H1 (cell line): ENCODE measurements around the gene RADIL. TPM values are rescaled to one million over a fixed set of nuclear protein-coding genes. Genes with fewer than 3 reads are reported as not detected.

Experiments used
- CTCF ChIA-PET: fragments of 300-600 bp; sonication (Branson Sonifier 250); formaldehyde crosslinking; loops from one replicate; lab custom pipeline; 2021; ENCODE audit not compliant: partially characterized antibody; lab: Charles Lee
- POLR2A ChIA-PET: fragments of 300-600 bp; sonication (Branson Sonifier 250); formaldehyde crosslinking; loops from one replicate; lab custom pipeline; 2021; ENCODE audit warnings: inconsistent platforms; ENCODE audit not compliant: partially characterized antibody; lab: Charles Lee
- DNase-seq, 2 experiments: peaks; one replicate each; pipeline versions ENCODE4 v3.0.0 to v3.0.0-alpha.2; 2010 to 2022; ENCODE audit warnings: low spot score in 2 of 2, low read depth in 1 of 2, mixed read lengths in 1 of 2
- FAIRE-seq: peaks from 2 replicates; lab custom pipeline; 2011; peaks lifted over from hg19 to GRCh38; lab: Jason Lieb, UNC
- H2AFZ ChIP-seq: 2 replicates; pipeline ENCODE4 v1.8.1; 2012; ENCODE audit warnings: low read length, inconsistent platforms
- H2AK5ac ChIP-seq: 2 replicates; pipeline ENCODE4 v1.6.1; 2013; ENCODE audit warnings: low read depth, low read length
- H2BK120ac ChIP-seq: replicated peaks from 2 replicates; pipeline ENCODE3; 2013; ENCODE audit warnings: low read depth, low read length, inconsistent platforms
- H2BK12ac ChIP-seq: 2 replicates; pipeline ENCODE4 v1.6.1; 2013; ENCODE audit warnings: low read depth, low read length
- H2BK15ac ChIP-seq: 2 replicates; pipeline ENCODE4 v1.6.1; 2013; ENCODE audit warnings: low read length
- H2BK20ac ChIP-seq: 2 replicates; pipeline ENCODE4 v1.6.1; 2013; ENCODE audit warnings: low read length
- H2BK5ac ChIP-seq: 2 replicates; pipeline ENCODE4 v1.6.1; 2013; ENCODE audit warnings: low read depth, low read length
- H3K14ac ChIP-seq: 2 replicates; pipeline ENCODE4 v1.6.1; 2013; ENCODE audit warnings: inconsistent platforms; ENCODE audit not compliant: insufficient read length
- H3K18ac ChIP-seq: 2 replicates; pipeline ENCODE4 v1.6.1; 2013; ENCODE audit warnings: low read length; ENCODE audit errors: extremely low read depth
- H3K23ac ChIP-seq: 2 replicates; pipeline ENCODE4 v1.6.1; 2013; ENCODE audit warnings: inconsistent platforms; ENCODE audit not compliant: insufficient read length
- H3K23me2 ChIP-seq: 2 replicates; pipeline ENCODE4 v1.6.1; 2013; ENCODE audit warnings: low read depth, low read length
- H3K27ac ChIP-seq: 2 replicates; pipeline ENCODE4 v1.6.1; 2011; ENCODE audit warnings: low read depth, low read length, inconsistent platforms
- H3K27me3 ChIP-seq, 4 experiments: replicated peaks in 1 of 4; 1 replicate in 1 of 4; 2 replicates in 3 of 4; pipeline versions ENCODE4 v1.6.1 to v1.8.1; 2011 to 2013; ENCODE audit warnings: low read length in 3 of 4, mild to moderate bottlenecking in 3 of 4, inconsistent platforms in 2 of 4, mixed read lengths in 2 of 4, moderate library complexity in 1 of 4; ENCODE audit not compliant: control insufficient read depth in 3 of 4, insufficient read depth in 3 of 4; ENCODE audit errors: extremely low read depth in 1 of 4
- H3K36me3 ChIP-seq, 4 experiments: 2 replicates each; pipeline versions ENCODE4 v1.6.1 to v1.8.1; 2011 to 2013; ENCODE audit warnings: mild to moderate bottlenecking in 4 of 4, low read length in 3 of 4, moderate library complexity in 2 of 4, control low read depth in 1 of 4, inconsistent platforms in 1 of 4; ENCODE audit not compliant: insufficient read depth in 4 of 4, control insufficient read depth in 2 of 4
- H3K4ac ChIP-seq: replicated peaks from 2 replicates; pipeline ENCODE3; 2013; ENCODE audit warnings: low read length, low read depth, mixed read lengths, inconsistent platforms; ENCODE audit not compliant: insufficient read length
- H3K4me1 ChIP-seq, 4 experiments: replicated peaks in 1 of 4; 1 replicate in 1 of 4; 2 replicates in 3 of 4; pipeline versions ENCODE4 v1.6.1 to v1.8.1; 2011 to 2013; ENCODE audit warnings: low read length in 3 of 4, inconsistent platforms in 2 of 4, mixed read lengths in 1 of 4; ENCODE audit not compliant: insufficient read depth in 4 of 4, control insufficient read depth in 3 of 4
- H3K4me2 ChIP-seq, 2 experiments: 2 replicates each; pipeline versions ENCODE4 v1.6.1 to v1.8.1; 2011 to 2013; ENCODE audit warnings: low read depth in 2 of 2, low read length in 2 of 2, control low read depth in 1 of 2, inconsistent platforms in 1 of 2, mild to moderate bottlenecking in 1 of 2; ENCODE audit not compliant: insufficient read depth in 1 of 2
- H3K4me3 ChIP-seq, 4 experiments: fragments of 200-600, 300-600 bp in 1 of 4; sonication (generic), shearing (Covaris generic), sonication (Bioruptor Twin) in 1 of 4; 2 replicates each; pipeline versions ENCODE4 v1.5.1 to v1.8.1; 2011 to 2016; ENCODE audit warnings: low read length in 4 of 4, low read depth in 3 of 4, control low read depth in 2 of 4, inconsistent platforms in 2 of 4, mild to moderate bottlenecking in 2 of 4, mixed read lengths in 1 of 4, moderate library complexity in 1 of 4; ENCODE audit not compliant: insufficient read depth in 2 of 4; ENCODE audit errors: extremely low read depth in 1 of 4
- H3K56ac ChIP-seq: replicated peaks from 2 replicates; pipeline ENCODE3; 2013; ENCODE audit warnings: low read depth, mild to moderate bottlenecking, mixed read lengths, low read length, inconsistent platforms; ENCODE audit not compliant: insufficient read length
- H3K79me1 ChIP-seq: 2 replicates; pipeline ENCODE4 v1.6.1; 2013; ENCODE audit warnings: low read depth, low read length, control low read depth
- H3K79me2 ChIP-seq, 2 experiments: 2 replicates each; pipeline versions ENCODE4 v1.6.1 to v1.8.1; 2012 to 2013; ENCODE audit warnings: low read length in 2 of 2, mild to moderate bottlenecking in 2 of 2, inconsistent platforms in 1 of 2; ENCODE audit not compliant: insufficient read depth in 2 of 2, control insufficient read depth in 1 of 2
- H3K9ac ChIP-seq, 4 experiments: replicated peaks in 1 of 4; 1 replicate in 1 of 4; 2 replicates in 3 of 4; pipeline versions ENCODE4 v1.6.1 to v1.8.1; 2011 to 2013; ENCODE audit warnings: low read depth in 3 of 4, low read length in 3 of 4, control low read depth in 2 of 4, mild to moderate bottlenecking in 2 of 4, moderate library complexity in 2 of 4, inconsistent platforms in 1 of 4; ENCODE audit errors: extremely low read depth in 1 of 4
- H3K9me3 ChIP-seq, 2 experiments: 2 replicates each; pipeline versions ENCODE4 v1.6.1 to v1.8.1; 2012 to 2013; ENCODE audit warnings: mild to moderate bottlenecking in 2 of 2, moderate library complexity in 2 of 2, control low read depth in 1 of 2, inconsistent platforms in 1 of 2, low read depth in 1 of 2, low read length in 1 of 2, mixed read lengths in 1 of 2; ENCODE audit not compliant: insufficient read depth in 2 of 2
- H4K20me1 ChIP-seq, 2 experiments: replicated peaks in 1 of 2; 2 replicates each; pipeline versions ENCODE3 to v1.8.1; 2011 to 2013; ENCODE audit warnings: inconsistent platforms in 2 of 2, low read length in 2 of 2, mild to moderate bottlenecking in 1 of 2; ENCODE audit not compliant: insufficient read depth in 2 of 2, control insufficient read depth in 1 of 2
- H4K5ac ChIP-seq: 2 replicates; pipeline ENCODE4 v1.6.1; 2013; ENCODE audit warnings: low read length, low read depth, mixed read lengths, inconsistent platforms; ENCODE audit not compliant: insufficient read length
- H4K8ac ChIP-seq: 2 replicates; pipeline ENCODE4 v1.8.0; 2013; ENCODE audit warnings: mild to moderate bottlenecking, moderate library complexity, low read length, inconsistent platforms; ENCODE audit not compliant: insufficient read depth; ENCODE audit errors: extremely low read depth
- H4K91ac ChIP-seq: replicated peaks from 2 replicates; pipeline ENCODE3; 2013; ENCODE audit warnings: low read length, mixed read lengths, inconsistent platforms; ENCODE audit not compliant: insufficient read length
- BACH1 ChIP-seq: IDR thresholded peaks from 2 replicates; pipeline ENCODE4 v1.6.1; 2012; ENCODE audit warnings: low read length, improper control_type of control experiment
- CHD2 ChIP-seq: IDR thresholded peaks from 2 replicates; pipeline ENCODE4 v1.6.1; 2012; ENCODE audit warnings: low read length, improper control_type of control experiment
- EP300 ChIP-seq, 2 experiments: IDR thresholded peaks; 1 replicate in 1 of 2; 2 replicates in 1 of 2; pipeline ENCODE4 v1.6.1; 2011 to 2012; ENCODE audit warnings: low read depth in 2 of 2, low read length in 2 of 2, mild to moderate bottlenecking in 2 of 2, borderline replicate concordance in 1 of 2, inconsistent platforms in 1 of 2, moderate library complexity in 1 of 2
- MAX ChIP-seq: IDR thresholded peaks from 2 replicates; pipeline ENCODE4 v1.6.1; 2012; ENCODE audit warnings: inconsistent platforms
- PHF8 ChIP-seq: fragments of 200-600 bp; sonication (generic); conservative IDR thresholded peaks from 2 replicates; pipeline ENCODE4 v1.7.1; 2012; ENCODE audit warnings: low read depth, mild to moderate bottlenecking, inconsistent platforms, low read length, moderate library complexity
- RAD21 ChIP-seq, 2 experiments: IDR thresholded peaks in 1 of 2; conservative IDR thresholded peaks in 1 of 2; 2 replicates each; pipeline ENCODE4 v1.6.1; 2011; ENCODE audit warnings: low read depth in 2 of 2, low read length in 2 of 2, improper control_type of control experiment in 1 of 2, inconsistent platforms in 1 of 2, mild to moderate bottlenecking in 1 of 2, moderate library complexity in 1 of 2
- YY1 ChIP-seq: IDR thresholded peaks from 2 replicates; pipeline ENCODE4 v1.6.1; 2011; ENCODE audit warnings: low read depth, mild to moderate bottlenecking, low read length
- WGBS, 2 experiments: shearing (Covaris generic) in 1 of 2; methylation state at CpG; one replicate each; pipeline versions ENCODE4 v1.1.6 to v1.1.7; 2013 to 2015; ENCODE audit warnings: low lambda C conversion rate in 2 of 2, mixed read lengths in 2 of 2, inconsistent platforms in 1 of 2, low coverage in 1 of 2, missing lambda C conversion rate in 1 of 2; ENCODE audit not compliant: insufficient replicate concordance in 2 of 2, insufficient coverage in 1 of 2, insufficient read length in 1 of 2; ENCODE audit errors: extremely low coverage in 1 of 2, missing lambda C conversion rate in 1 of 2; 5-methylcytosine and 5-hydroxymethylcytosine counted together
- polyA plus RNA-seq, 7 experiments: library from polyadenylated mRNA; depleted of rRNA in 3 of 7; stranded (reverse) in 5 of 7; unstranded in 2 of 7; fragments of >200 nt in 5 of 7; fragments of 200-250 nt in 2 of 7; gene quantifications; 1 replicate in 5 of 7; 2 replicates in 1 of 7; 4 replicates in 1 of 7; pipeline versions ENCODE4 v1.2.1 to v1.2.3, GENCODE V29; 2011 to 2013; ENCODE audit warnings: missing spikeins in 2 of 7, mixed read lengths in 2 of 7
- total RNA-seq: library from RNA; stranded (reverse); fragmentation: NEBNext Ultra II Directional; extraction: Animal tissue kit (Norgen Biotek cat#: 25700); gene quantifications from 2 replicates; pipeline ENCODE4 v1.2.1, GENCODE V29; 2021
- TF ChIP-seq, protein P1 (sequence below), 3 experiments: IDR thresholded peaks; 1 replicate in 2 of 3; 2 replicates in 1 of 3; pipeline versions ENCODE4 v1.5.1 to v1.6.1; 2011; ENCODE audit warnings: low read length in 3 of 3, mild to moderate bottlenecking in 3 of 3, inconsistent platforms in 2 of 3, low read depth in 1 of 3, moderate library complexity in 1 of 3; ENCODE audit not compliant: insufficient read depth in 1 of 3; ENCODE audit errors: control extremely low read depth in 1 of 3

Gene RADIL
- total and polyA plus RNA-seq, 2 of the 8 experiments (the other 6 are each of a cell fraction or from before 2014, with no cell fraction given), result 5.0 to 5.4 TPM

GRCh38 chr7:4753598-4754432 is 129.7 kb downstream of the RADIL start:
- Histone ChIP-seq H3K23me2 (no peaks in the 10 kb centered on the region), H3K14ac (no peak overlapping the region), H2BK120ac (no peak overlapping the region), H4K91ac (no peak overlapping the region), H3K9ac (no peak overlapping the region), H3K4me3 (no peak overlapping the region), H3K27ac (no peak overlapping the region), H3K36me3 (no peaks in the 10 kb centered on the region), H2BK5ac (no peak overlapping the region), H2AK5ac (no peak overlapping the region), H4K8ac (0 out of 2 replicates have a peak overlapping the region, but pooled peaks have one; percentile 14), H3K9me3 (no peaks in the 10 kb centered on the region), H3K79me1 (no peaks in the 10 kb centered on the region), H2BK12ac (no peak overlapping the region), H2AFZ (no peak overlapping the region), H4K20me1 (peaks cover 8 to 15% of the 10 kb centered on the region in 2 experiments), H3K4me2 (no peak overlapping the region), H2BK20ac (no peak overlapping the region), H3K4ac (no peak overlapping the region), H4K5ac (no peak overlapping the region), H2BK15ac (no peak overlapping the region), H3K56ac (no peak overlapping the region), H3K23ac (no peak overlapping the region), H3K18ac (no peak overlapping the region), H3K79me2 (no peaks in the 10 kb centered on the region), H3K4me1 (no peaks in the 10 kb centered on the region), H3K27me3 (no peaks in the 10 kb centered on the region)
- CTCF ChIA-PET, result interaction anchor here (0.5 to 1.7 kb wide), 23 partner anchors 8 to 1790 kb away, joined by 3 to 12 read pairs (median 3); no protein-coding TSS in a partner anchor
- 51% methylated on average over 22 of the region's 31 CpGs; no CpG with 5 or more reads in 1 of the 2 experiments for WGBS, 2 experiments
- POLR2A ChIA-PET, result interaction anchor here (1.2 to 1.3 kb wide), 2 partner anchors 22 to 112 kb away, joined by 3 read pairs; partner anchors contain the start of gene AP5Z1
- FAIRE-seq (no peak), DNase-seq (peak; percentile 39 to 95)
- TF ChIP-seq BACH1 (no peak), CHD2 (no peak), RAD21 (IDR thresholded peaks at IDR 0.05 in 1 of 2, conservative IDR thresholded peaks at IDR 0.05 in 1 of 2; ENCODE audit: low read depth in 2 of 2, low read length in 2 of 2) (peak; percentile 93 to 94), MAX (0 out of 2 replicates have a peak, but pooled peaks have one; percentile 18), YY1 (0 out of 2 replicates have a peak, but pooled peaks have one; percentile 12), PHF8 (no peak), EP300 (IDR thresholded peaks at IDR 0.05; ENCODE audit: borderline replicate concordance in 1 of 2, low read depth in 2 of 2, low read length in 2 of 2) (no peak)
- TF ChIP-seq, protein P1, sequence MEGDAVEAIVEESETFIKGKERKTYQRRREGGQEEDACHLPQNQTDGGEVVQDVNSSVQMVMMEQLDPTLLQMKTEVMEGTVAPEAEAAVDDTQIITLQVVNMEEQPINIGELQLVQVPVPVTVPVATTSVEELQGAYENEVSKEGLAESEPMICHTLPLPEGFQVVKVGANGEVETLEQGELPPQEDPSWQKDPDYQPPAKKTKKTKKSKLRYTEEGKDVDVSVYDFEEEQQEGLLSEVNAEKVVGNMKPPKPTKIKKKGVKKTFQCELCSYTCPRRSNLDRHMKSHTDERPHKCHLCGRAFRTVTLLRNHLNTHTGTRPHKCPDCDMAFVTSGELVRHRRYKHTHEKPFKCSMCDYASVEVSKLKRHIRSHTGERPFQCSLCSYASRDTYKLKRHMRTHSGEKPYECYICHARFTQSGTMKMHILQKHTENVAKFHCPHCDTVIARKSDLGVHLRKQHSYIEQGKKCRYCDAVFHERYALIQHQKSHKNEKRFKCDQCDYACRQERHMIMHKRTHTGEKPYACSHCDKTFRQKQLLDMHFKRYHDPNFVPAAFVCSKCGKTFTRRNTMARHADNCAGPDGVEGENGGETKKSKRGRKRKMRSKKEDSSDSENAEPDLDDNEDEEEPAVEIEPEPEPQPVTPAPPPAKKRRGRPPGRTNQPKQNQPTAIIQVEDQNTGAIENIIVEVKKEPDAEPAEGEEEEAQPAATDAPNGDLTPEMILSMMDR (IDR thresholded peaks at IDR 0.05; ENCODE audit: control extremely low read depth in 1 of 3, insufficient read depth in 1 of 3, low read depth in 1 of 3, low read length in 3 of 3), result peak; percentile 87 to 98 (median 95)
